Natural killer cell treated with Interleukin-12 subunit alpha and Interleukin-12 subunit beta and Interleukin-15 and Interleukin-18, amount 100 ng/mL, for 72 hours (primary cell): ENCODE measurements around the gene KLHL3. TPM values are rescaled to one million over a fixed set of nuclear protein-coding genes. Genes with fewer than 3 reads are reported as not detected.

Source experiments
- ATAC-seq, 2 donors: fragments of 150-1000 bp; cut with Tn5 transposase in 1 of 2; sonication (Bioruptor Pico), chemical (Tn5 transposase) in 1 of 2; 2 replicates each; pipeline ENCODE4 v1.10.0; 2021
- DNase-seq: peaks from one replicate; pipeline ENCODE4 v3.0.0; 2022; ENCODE audit warnings: low spot score
- H3K27ac Mint-ChIP-seq, 2 donors: 1 replicate in 1 of 2; 2 replicates in 1 of 2; pipeline ENCODE4 v1.8.0; 2022; ENCODE audit warnings: mixed read lengths in 2 of 2, mild to moderate bottlenecking in 1 of 2, moderate library complexity in 1 of 2
- H3K27me3 Mint-ChIP-seq, 2 donors: 1 replicate in 1 of 2; 2 replicates in 1 of 2; pipeline ENCODE4 v1.8.0; 2022; ENCODE audit warnings: mixed read lengths in 2 of 2
- H3K36me3 Mint-ChIP-seq: one replicate; pipeline ENCODE4 v1.8.0; 2022; ENCODE audit warnings: mixed read lengths
- H3K4me1 Mint-ChIP-seq, 2 donors: 1 replicate in 1 of 2; 2 replicates in 1 of 2; pipeline ENCODE4 v1.8.0; 2022; ENCODE audit warnings: low read depth in 2 of 2, mixed read lengths in 2 of 2, mild to moderate bottlenecking in 1 of 2
- H3K4me3 Mint-ChIP-seq: one replicate; pipeline ENCODE4 v1.8.0; 2022; ENCODE audit warnings: mixed read lengths
- H3K9me3 Mint-ChIP-seq: 2 replicates; pipeline ENCODE4 v1.8.0; 2022; ENCODE audit warnings: mixed read lengths
- total RNA-seq, 2 donors: library from RNA; stranded (reverse); gene quantifications; one replicate each; pipeline ENCODE4 v1.2.3, GENCODE V29; 2022

KLHL3 gene
- total RNA-seq, 2 donors from 2014 or later: 1.4 to 3.0 TPM

- H3K4me3 Mint-ChIP-seq: no peak overlapping the region
- no peak overlapping the region for H3K27ac Mint-ChIP-seq
- ATAC-seq: no peak
- no peaks in the 10 kb centered on the region for H3K9me3 Mint-ChIP-seq
- no peak for DNase-seq
- no peaks in the 10 kb centered on the region for H3K36me3 Mint-ChIP-seq
- no peaks in the 10 kb centered on the region for H3K4me1 Mint-ChIP-seq
- H3K27me3 Mint-ChIP-seq: no peaks in the 10 kb centered on the region
Observed at GRCh38 chr5:137622850-137623249, 113.0 kb downstream of the KLHL3 start.

GRCh38 chr5:137621861-137622823 lies 113.7 kb downstream of the KLHL3 start:
- no peak overlapping the region for H3K4me3 Mint-ChIP-seq
- H3K36me3 Mint-ChIP-seq: no peaks in the 10 kb centered on the region
- no peaks in the 10 kb centered on the region for H3K9me3 Mint-ChIP-seq
- H3K4me1 Mint-ChIP-seq: no peaks in the 10 kb centered on the region
- no peaks in the 10 kb centered on the region for H3K27me3 Mint-ChIP-seq
- DNase-seq (no peak), ATAC-seq (no peak)
- no peak overlapping the region for H3K27ac Mint-ChIP-seq

- H3K9me3 Mint-ChIP-seq: no peaks in the 10 kb centered on the region
- ATAC-seq (no peak), DNase-seq (no peak)
- no peaks in the 10 kb centered on the region for H3K36me3 Mint-ChIP-seq
- H3K27me3 Mint-ChIP-seq: no peaks in the 10 kb centered on the region
- H3K4me1 Mint-ChIP-seq: no peaks in the 10 kb centered on the region
- no peak overlapping the region for H3K27ac Mint-ChIP-seq
- H3K4me3 Mint-ChIP-seq: no peak overlapping the region
Observed at GRCh38 chr5:137621306-137621705, 114.6 kb downstream of the KLHL3 start.

GRCh38 chr5:137619191-137619870 lies 116.6 kb downstream of the KLHL3 start:
- DNase-seq: no peak
- Mint-ChIP-seq H3K27me3 (no peaks in the 10 kb centered on the region), H3K36me3 (no peaks in the 10 kb centered on the region), H3K4me1 (no peaks in the 10 kb centered on the region), H3K9me3 (no peaks in the 10 kb centered on the region), H3K4me3 (no peak overlapping the region), H3K27ac (no peak overlapping the region)
- ATAC-seq: no peak

- no peaks in the 10 kb centered on the region for H3K36me3 Mint-ChIP-seq
- no peaks in the 10 kb centered on the region for H3K9me3 Mint-ChIP-seq
- H3K27me3 Mint-ChIP-seq: no peaks in the 10 kb centered on the region
- no peak overlapping the region for H3K4me3 Mint-ChIP-seq
- no peaks in the 10 kb centered on the region for H3K4me1 Mint-ChIP-seq
- H3K27ac Mint-ChIP-seq: no peak overlapping the region
- DNase-seq (no peak), ATAC-seq (no peak)
Observed at GRCh38 chr5:137618476-137618875, 117.4 kb downstream of the KLHL3 start.

GRCh38 chr5:137617528-137618205 lies 118.2 kb downstream of the KLHL3 start:
- Mint-ChIP-seq H3K4me1 (no peaks in the 10 kb centered on the region), H3K4me3 (no peak overlapping the region), H3K27me3 (no peaks in the 10 kb centered on the region), H3K9me3 (no peaks in the 10 kb centered on the region), H3K36me3 (no peaks in the 10 kb centered on the region), H3K27ac (no peak overlapping the region)
- no peak for ATAC-seq
- DNase-seq: no peak

- Mint-ChIP-seq H3K9me3 (no peaks in the 10 kb centered on the region), H3K36me3 (no peaks in the 10 kb centered on the region), H3K4me3 (no peak overlapping the region), H3K27me3 (peaks cover 0 to under 1% of the 10 kb centered on the region in 2 donors), H3K4me1 (no peaks in the 10 kb centered on the region), H3K27ac (no peak overlapping the region)
- DNase-seq (no peak), ATAC-seq (no peak)
Observed at GRCh38 chr5:137616046-137616445, 119.8 kb downstream of the KLHL3 start.

GRCh38 chr5:137615171-137615775 lies 120.6 kb downstream of the KLHL3 start:
- H3K4me3 Mint-ChIP-seq: no peak overlapping the region
- H3K9me3 Mint-ChIP-seq: no peaks in the 10 kb centered on the region
- no peaks in the 10 kb centered on the region for H3K4me1 Mint-ChIP-seq
- ATAC-seq (no peak), DNase-seq (no peak)
- no peaks in the 10 kb centered on the region for H3K36me3 Mint-ChIP-seq
- H3K27ac Mint-ChIP-seq: no peak overlapping the region
- H3K27me3 Mint-ChIP-seq: peaks cover 0 to 6% of the 10 kb centered on the region in 2 donors

GRCh38 chr5:137613554-137614265 lies 122.2 kb downstream of the KLHL3 start:
- Mint-ChIP-seq H3K4me1 (no peaks in the 10 kb centered on the region), H3K4me3 (no peak overlapping the region), H3K9me3 (no peaks in the 10 kb centered on the region), H3K27me3 (peaks cover 10% of the 10 kb centered on the region in 2 donors), H3K27ac (no peak overlapping the region), H3K36me3 (no peaks in the 10 kb centered on the region)
- ATAC-seq: no peak
- DNase-seq: no peak

GRCh38 chr5:137612576-137612975 lies 123.3 kb downstream of the KLHL3 start:
- Mint-ChIP-seq H3K27ac (no peak overlapping the region), H3K9me3 (no peaks in the 10 kb centered on the region), H3K4me1 (no peaks in the 10 kb centered on the region), H3K27me3 (peaks cover 10 to 18% of the 10 kb centered on the region in 2 donors), H3K4me3 (no peak overlapping the region), H3K36me3 (no peaks in the 10 kb centered on the region)
- no peak for ATAC-seq
- no peak for DNase-seq

GRCh38 chr5:137611794-137612435 lies 124.0 kb downstream of the KLHL3 start:
- no peak for ATAC-seq

GRCh38 chr5:137611011-137611580 lies 124.8 kb downstream of the KLHL3 start:
- Mint-ChIP-seq H3K4me1 (no peaks in the 10 kb centered on the region), H3K9me3 (no peaks in the 10 kb centered on the region), H3K36me3 (no peaks in the 10 kb centered on the region), H3K27ac (no peak overlapping the region), H3K27me3 (peaks cover 10 to 21% of the 10 kb centered on the region in 2 donors), H3K4me3 (no peak overlapping the region)
- no peak for DNase-seq
- no peak for ATAC-seq

More at GRCh38 chr5:137611794-137612435, 124.0 kb downstream of the KLHL3 start:
- DNase-seq: no peak
- no peaks in the 10 kb centered on the region for H3K9me3 Mint-ChIP-seq
- H3K27me3 Mint-ChIP-seq: peaks cover 10 to 18% of the 10 kb centered on the region in 2 donors
- H3K4me1 Mint-ChIP-seq: no peaks in the 10 kb centered on the region
- H3K27ac Mint-ChIP-seq: no peak overlapping the region
- H3K4me3 Mint-ChIP-seq: no peak overlapping the region
- no peaks in the 10 kb centered on the region for H3K36me3 Mint-ChIP-seq
